Testis (tissue), 5 donors: ENCODE measurements around the gene CPT1B. TPM values are rescaled to one million over a fixed set of nuclear protein-coding genes. Genes with fewer than 3 reads are reported as not detected.

Experiments used
- DNase-seq: peaks from one replicate; pipeline ENCODE4 v3.0.0-alpha.2; 2019
- H3K27ac ChIP-seq, 2 donors: fragments of 200-600 bp; sonication (generic); one replicate each; pipeline ENCODE4 v1.5.1; 2019
- H3K27me3 ChIP-seq: fragments of 200-600 bp; sonication (generic); one replicate; pipeline ENCODE4 v1.5.1; 2019
- H3K36me3 ChIP-seq: fragments of 200-600 bp; sonication (generic); one replicate; pipeline ENCODE4 v1.5.1; 2017; ENCODE audit warnings: low read depth; ENCODE audit errors: missing control alignments
- H3K4me1 ChIP-seq: fragments of 200-600 bp; sonication (generic); one replicate; pipeline ENCODE4 v1.5.1; 2019
- H3K4me3 ChIP-seq, 2 donors: fragments of 200-600 bp; sonication (generic); one replicate each; pipeline ENCODE4 v1.5.1; 2017 to 2019
- H3K9me3 ChIP-seq: fragments of 200-600 bp; sonication (generic); one replicate; pipeline ENCODE4 v1.5.1; 2017
- POLR2A ChIP-seq: fragments of 450-650 bp; IDR thresholded peaks from one replicate; pipeline ENCODE4 v1.6.1; 2017; ENCODE audit warnings: antibody characterized with exemption, mild to moderate bottlenecking, moderate library complexity
- WGBS, 2 donors: methylation state at CpG; one replicate each; pipeline ENCODE4 v1.1.5; 2018; 5-methylcytosine and 5-hydroxymethylcytosine counted together
- intact Hi-C: fragments of 100-400 bp; cut with DNase I; formaldehyde crosslinking; loops from one replicate; pipeline ENCODE4 v1.15.1; 2023; ENCODE audit warnings: low total_unique reads
- long read RNA-seq, 2 donors: transcript quantifications; one replicate each; lab custom pipeline, GENCODE V29; 2026
- polyA plus RNA-seq: library from polyadenylated mRNA; stranded (reverse); fragments of 350-450 nt; fragmentation: Illumina TruSeq; extraction: RNeasy Lipid Tissue Mini Kit (QIAGEN cat#74804); gene quantifications from one replicate; pipeline ENCODE4 v1.2.3, GENCODE V29; 2014; ENCODE audit warnings: low read depth, low replicate concordance; ENCODE audit not compliant: insufficient read depth
- total RNA-seq, 2 donors: library from RNA; depleted of rRNA; stranded (reverse); fragments of >200 nt; gene quantifications; one replicate each; pipeline ENCODE4 v1.2.3, GENCODE V29; 2016
- TF ChIP-seq, protein P1 (sequence below), 3 experiments: fragments of 450-650 bp in 2 of 3; fragments of 200-600 bp in 1 of 3; sonication (generic) in 1 of 3; IDR thresholded peaks; one replicate each; pipeline ENCODE4 v1.5.1; 2016 to 2019; ENCODE audit warnings: antibody characterized with exemption in 3 of 3, mild to moderate bottlenecking in 2 of 3, moderate library complexity in 1 of 3

CPT1B gene
- total RNA-seq (100 to 1,000 TPM; 103 to 123 TPM), polyA plus RNA-seq (224 TPM)
- long read RNA-seq, donor 1 = 0 reads
- long read RNA-seq, donor 2, partial matches to known transcripts = 0 of 1 reads
- long read RNA-seq, donor 2, other reads (novel, unspliced or antisense) = 0 of 1 reads

- Histone ChIP-seq H3K27ac (no peak within 1 kb of the TSS), H3K9me3 (no peaks in the 10 kb centered on the region)
- no peak for TF ChIP-seq POLR2A
- TF ChIP-seq, protein P1, sequence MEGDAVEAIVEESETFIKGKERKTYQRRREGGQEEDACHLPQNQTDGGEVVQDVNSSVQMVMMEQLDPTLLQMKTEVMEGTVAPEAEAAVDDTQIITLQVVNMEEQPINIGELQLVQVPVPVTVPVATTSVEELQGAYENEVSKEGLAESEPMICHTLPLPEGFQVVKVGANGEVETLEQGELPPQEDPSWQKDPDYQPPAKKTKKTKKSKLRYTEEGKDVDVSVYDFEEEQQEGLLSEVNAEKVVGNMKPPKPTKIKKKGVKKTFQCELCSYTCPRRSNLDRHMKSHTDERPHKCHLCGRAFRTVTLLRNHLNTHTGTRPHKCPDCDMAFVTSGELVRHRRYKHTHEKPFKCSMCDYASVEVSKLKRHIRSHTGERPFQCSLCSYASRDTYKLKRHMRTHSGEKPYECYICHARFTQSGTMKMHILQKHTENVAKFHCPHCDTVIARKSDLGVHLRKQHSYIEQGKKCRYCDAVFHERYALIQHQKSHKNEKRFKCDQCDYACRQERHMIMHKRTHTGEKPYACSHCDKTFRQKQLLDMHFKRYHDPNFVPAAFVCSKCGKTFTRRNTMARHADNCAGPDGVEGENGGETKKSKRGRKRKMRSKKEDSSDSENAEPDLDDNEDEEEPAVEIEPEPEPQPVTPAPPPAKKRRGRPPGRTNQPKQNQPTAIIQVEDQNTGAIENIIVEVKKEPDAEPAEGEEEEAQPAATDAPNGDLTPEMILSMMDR (IDR thresholded peaks at IDR 0.05) = no peak
Measured at GRCh38 chr22:50577987-50578775, at the start of gene CPT1B. CPT1B (minus strand) TSS chr22:50578427; CDS start chr22:50577915, 512 bp downstream.

GRCh38 chr22:50626850-50627641 lies 48.8 kb upstream of the CPT1B start:
- TF ChIP-seq, protein P1 (IDR thresholded peaks at IDR 0.05) = no peak
- no peak for TF ChIP-seq POLR2A
- Histone ChIP-seq H3K4me1 (no peaks in the 10 kb centered on the region), H3K4me3 (peak overlapping the region; percentile 65 to 75), H3K9me3 (no peaks in the 10 kb centered on the region), H3K36me3 (no peaks in the 10 kb centered on the region), H3K27ac (peak overlapping the region; percentile 48 to 56), H3K27me3 (no peaks in the 10 kb centered on the region)
- WGBS, 2 donors = 80 to 95% methylated on average over 9 to 42 of the region's 42 CpGs
- intact Hi-C loops = no loop called here
- DNase-seq = no peak

More at GRCh38 chr22:50577987-50578775, at the start of gene CPT1B:
- intact Hi-C loops = no loop called here
- H3K4me3 ChIP-seq = peak within 1 kb of the TSS in 1 of 2 donors; percentile 21
- no peaks in the 10 kb centered on the region for H3K27me3 ChIP-seq
- 26 to 36% methylated on average over 19 to 60 of the region's 63 CpGs for WGBS, 2 donors
- no peak for DNase-seq
- H3K4me1 ChIP-seq = peaks cover 17% of the 10 kb centered on the region
- H3K36me3 ChIP-seq = no peaks in the 10 kb centered on the region

GRCh38 chr22:50626314-50626849 lies 48.2 kb upstream of the CPT1B start:
- Histone ChIP-seq H3K9me3 (no peaks in the 10 kb centered on the region), H3K4me1 (no peaks in the 10 kb centered on the region), H3K27ac (no peak overlapping the region), H3K4me3 (no peak overlapping the region), H3K27me3 (no peaks in the 10 kb centered on the region), H3K36me3 (no peaks in the 10 kb centered on the region)
- intact Hi-C loops = no loop called here
- TF ChIP-seq, protein P1 (IDR thresholded peaks at IDR 0.05) = no peak
- no peak for TF ChIP-seq POLR2A
- no peak for DNase-seq
- 88 to 90% methylated on average over 5 to 12 of the region's 12 CpGs for WGBS, 2 donors

DNA sequence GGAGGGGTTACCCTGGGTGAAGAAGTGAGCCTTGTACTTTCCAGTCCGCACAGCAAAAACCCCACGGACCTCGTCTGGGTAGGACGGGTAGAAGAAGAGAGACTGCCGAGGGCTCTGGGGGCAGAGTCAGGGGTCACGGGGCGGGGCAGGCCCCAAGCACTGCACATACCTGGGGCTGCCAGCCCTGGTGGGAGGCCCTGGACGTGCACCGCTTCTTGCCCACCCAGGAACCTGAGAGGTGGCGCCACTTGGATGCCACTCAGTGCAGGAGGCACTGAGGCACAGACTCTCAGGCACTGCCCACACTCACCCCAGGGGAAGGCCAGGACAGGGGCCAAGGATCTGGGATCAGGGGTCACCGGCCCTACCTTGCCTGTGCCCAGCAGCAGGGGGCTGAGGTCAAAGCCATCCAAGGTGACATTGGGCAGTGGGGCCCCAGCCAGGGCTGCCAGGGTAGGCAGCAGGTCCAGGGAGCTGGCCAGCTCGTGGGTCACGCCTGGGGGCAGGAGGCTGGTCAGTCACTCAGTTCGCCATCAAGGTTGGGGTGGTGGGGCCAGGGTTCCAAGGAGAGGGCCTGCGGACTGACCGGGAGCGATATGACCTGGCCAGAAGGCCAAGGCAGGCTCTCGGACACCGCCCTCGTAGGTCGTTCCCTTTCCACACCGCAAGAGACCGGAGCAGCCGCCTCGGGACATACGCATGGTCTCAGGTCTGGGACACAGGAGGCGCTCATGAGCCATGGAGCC lies 47.5 kb upstream of the CPT1B start:
- Histone ChIP-seq H3K27ac (no peak overlapping the region), H3K4me1 (peaks cover under 1% of the 10 kb centered on the region), H3K27me3 (no peaks in the 10 kb centered on the region), H3K4me3 (no peak overlapping the region), H3K36me3 (no peaks in the 10 kb centered on the region), H3K9me3 (no peaks in the 10 kb centered on the region)
- no peak for TF ChIP-seq POLR2A
- TF ChIP-seq, protein P1 (IDR thresholded peaks at IDR 0.05) = no peak
- DNase-seq = peak; percentile 10
- intact Hi-C loops = no loop called here
- 94 to 96% methylated on average over 19 to 27 of the region's 27 CpGs for WGBS, 2 donors
